Left forelimb (tissue), 1 donor: ENCODE results near the gene FAM234A.

ENCODE experiments used
- DNase-seq: peaks from one replicate; pipeline ENCODE4 v3.0.0-alpha.2; 2018; ENCODE audit warnings: low spot score

The FAM234A gene

DNA sequence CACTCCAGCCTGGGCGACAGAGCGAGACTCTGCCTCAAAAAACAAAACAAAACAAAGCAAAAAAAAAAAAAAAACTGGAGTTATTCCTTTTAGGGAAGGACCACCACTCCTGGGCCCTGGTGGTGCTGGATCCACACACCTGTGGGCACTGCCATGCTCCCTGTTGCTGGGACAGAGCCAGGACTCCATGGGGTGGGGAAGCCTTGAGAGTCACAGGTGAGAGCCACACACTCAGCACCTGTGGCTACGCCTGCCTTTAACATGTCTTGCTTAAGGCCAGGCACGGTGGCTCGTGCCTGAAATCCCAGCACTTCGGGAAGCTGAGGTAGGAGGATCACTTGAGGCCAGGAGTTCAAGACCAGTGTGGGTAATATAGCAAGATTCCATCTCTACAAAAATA lies 66.6 kb downstream of the FAM234A start:
- DNase-seq = no peak

GRCh38 chr16:301950-302349 lies 67.3 kb downstream of the FAM234A start:
- no peak for DNase-seq

DNA sequence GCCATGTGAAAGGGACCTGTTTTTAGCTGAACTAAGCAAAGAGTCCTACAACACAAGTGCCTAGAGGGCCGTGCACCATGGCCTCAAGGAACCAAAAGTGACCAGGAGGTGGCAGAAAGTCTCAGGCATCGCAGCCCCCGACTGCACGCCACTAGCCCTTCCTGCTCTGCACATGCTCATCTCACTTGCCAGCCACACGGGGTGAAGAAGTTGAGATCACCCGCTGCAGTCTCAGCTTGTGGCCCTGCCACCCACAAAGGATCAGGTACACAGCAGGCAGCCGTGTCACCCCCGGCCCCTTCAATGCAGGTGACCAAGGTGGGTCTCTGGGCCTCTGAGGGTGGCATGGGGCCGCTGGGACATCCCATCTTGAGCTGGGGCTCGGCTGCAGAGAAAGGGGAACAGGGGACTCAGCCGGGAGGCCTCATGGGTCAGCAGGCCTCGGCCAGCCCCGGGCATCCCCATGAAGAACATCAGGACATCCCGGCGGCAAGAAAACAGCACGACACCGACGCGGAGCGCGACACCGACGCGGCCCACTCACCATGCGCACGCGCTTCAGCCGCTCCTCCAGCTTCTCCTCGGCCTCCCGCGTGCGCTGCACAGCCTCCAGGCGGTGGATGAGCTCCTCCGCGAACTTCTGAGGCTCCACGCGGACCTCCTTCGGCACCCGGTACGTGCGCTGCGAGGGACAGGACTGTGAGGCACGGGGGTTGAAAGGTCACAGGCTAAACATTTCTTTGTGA lies 69.3 kb downstream of the FAM234A start:
- no peak for DNase-seq

DNA sequence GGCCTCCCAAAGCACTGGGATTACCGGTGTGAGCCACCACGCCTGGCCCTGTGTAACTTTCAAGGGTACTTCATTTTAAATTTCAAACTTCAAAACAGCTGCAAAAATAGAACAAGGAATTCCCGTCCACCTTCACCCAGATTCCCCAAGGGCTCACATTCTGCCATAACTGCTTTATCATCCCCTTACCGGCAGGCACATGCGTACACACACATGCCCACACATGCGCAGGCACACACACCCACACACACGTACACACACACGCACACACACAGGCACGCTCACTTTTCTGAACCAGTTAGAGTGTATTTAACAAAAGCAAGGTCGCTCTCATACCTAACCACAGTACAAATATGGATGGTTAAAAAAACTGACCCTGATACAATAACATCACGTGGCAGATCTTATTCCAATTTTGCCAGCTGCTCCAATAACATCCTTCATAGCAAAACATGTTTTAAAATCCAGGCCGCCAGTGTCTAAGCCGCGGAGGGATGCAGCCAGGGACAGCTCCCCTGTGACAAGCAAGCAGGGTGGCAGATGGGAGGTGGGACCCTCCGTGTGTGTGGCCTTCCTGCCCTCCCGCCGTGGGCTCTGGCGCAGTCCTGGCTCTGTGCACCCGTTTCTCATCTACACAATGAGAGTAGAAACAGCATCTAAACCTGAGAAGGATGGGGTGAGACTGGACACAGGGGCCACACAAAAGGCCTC lies 71.5 kb downstream of the FAM234A start:
- DNase-seq = no peak

- DNase-seq = no peak
These were observed 72.3 kb downstream of the FAM234A start for GRCh38 chr16:306911-307370.

- no peak for DNase-seq
These were observed 73.2 kb downstream of the FAM234A start for GRCh38 chr16:307691-308312.

- DNase-seq = no peak
These were observed 74.9 kb downstream of the FAM234A start for GRCh38 chr16:309476-309875.

DNA sequence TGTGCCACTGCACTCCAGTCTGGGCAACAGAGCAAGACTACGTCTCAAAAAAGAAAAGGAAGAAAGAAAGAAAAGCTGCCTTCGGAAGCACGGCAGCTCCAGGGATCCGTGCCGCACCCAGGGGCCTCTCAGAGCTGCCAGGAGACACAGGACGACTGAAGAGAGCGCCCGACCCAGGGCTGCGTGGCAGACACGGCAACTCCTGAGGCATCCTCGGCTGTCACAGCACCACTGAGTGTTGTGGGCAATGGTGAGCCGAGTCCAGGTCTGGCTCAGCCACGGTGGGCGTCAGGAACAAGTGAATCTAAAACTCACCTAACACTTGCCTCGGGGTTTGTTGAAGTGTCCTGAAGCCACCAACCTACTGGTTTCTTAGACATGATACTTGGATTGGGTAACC lies 77.1 kb downstream of the FAM234A start:
- no peak for DNase-seq

- DNase-seq = no peak
These were observed 79.7 kb downstream of the FAM234A start for GRCh38 chr16:314351-314750.

DNA sequence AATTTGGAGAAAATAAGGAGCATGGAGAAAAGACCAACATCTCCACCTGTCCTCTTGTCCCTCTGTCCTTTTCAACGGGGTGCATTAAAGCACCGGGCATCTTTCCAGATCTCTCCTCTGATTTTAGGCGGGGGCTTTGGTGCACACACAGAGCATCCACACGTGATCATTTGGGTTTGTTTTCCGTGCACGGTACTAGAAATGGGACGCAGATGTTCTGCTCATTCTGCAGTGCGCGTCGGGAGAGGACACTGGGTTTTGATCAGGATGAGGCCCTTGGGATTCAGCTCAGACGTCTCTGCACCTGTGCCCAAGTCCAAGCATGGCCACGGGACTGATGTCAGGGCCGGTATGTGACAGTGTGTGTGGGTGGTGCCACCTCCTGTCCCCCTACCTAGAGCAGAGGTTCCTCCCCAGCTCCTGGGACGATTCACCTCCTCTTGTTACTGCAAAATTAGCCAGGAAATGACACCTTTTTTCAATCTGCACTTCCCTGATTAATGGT lies 80.2 kb downstream of the FAM234A start:
- DNase-seq = no peak
